ENCODE measurements around the gene MACIR. TPM values are rescaled to one million over a fixed set of nuclear protein-coding genes. Genes with fewer than 3 reads are reported as not detected.

MACIR gene
- total and polyA plus RNA-seq, 9 of the 15 experiments (the other 6 are each of a cell fraction or from before 2014, with no cell fraction given): 1.4 to 11.6 (median 9.4) TPM

DNA sequence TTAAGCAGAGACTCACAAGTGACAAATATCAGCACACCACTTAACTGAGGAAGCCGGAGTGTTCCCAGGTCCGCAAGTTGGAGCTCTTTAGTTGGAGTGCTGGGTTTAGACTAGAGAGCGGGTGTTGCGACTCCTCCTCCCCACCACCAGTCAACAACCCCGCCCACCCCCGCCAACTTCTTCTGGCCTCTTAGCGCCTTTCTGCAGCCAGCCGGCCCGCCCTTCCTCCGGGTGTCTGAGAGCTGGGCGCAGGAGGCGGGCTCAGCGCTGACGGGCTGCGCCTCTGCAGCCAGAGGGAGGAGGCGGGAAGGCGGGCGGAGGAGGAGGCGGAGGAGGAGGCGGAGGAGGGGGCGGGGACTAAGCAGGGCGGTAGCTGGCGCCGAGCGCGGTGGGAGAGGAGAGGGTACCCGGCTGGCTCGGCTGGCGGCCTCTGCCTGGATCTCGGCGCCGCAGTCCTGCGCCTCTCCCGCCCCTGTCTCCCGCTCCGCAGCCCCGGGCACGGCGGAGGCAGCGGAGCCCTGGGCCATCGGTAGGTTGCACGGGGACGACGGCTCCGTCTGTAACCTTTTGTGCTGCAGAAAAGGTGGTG, at the start of gene MACIR (continued):
- TF ChIP-seq, protein P1, sequence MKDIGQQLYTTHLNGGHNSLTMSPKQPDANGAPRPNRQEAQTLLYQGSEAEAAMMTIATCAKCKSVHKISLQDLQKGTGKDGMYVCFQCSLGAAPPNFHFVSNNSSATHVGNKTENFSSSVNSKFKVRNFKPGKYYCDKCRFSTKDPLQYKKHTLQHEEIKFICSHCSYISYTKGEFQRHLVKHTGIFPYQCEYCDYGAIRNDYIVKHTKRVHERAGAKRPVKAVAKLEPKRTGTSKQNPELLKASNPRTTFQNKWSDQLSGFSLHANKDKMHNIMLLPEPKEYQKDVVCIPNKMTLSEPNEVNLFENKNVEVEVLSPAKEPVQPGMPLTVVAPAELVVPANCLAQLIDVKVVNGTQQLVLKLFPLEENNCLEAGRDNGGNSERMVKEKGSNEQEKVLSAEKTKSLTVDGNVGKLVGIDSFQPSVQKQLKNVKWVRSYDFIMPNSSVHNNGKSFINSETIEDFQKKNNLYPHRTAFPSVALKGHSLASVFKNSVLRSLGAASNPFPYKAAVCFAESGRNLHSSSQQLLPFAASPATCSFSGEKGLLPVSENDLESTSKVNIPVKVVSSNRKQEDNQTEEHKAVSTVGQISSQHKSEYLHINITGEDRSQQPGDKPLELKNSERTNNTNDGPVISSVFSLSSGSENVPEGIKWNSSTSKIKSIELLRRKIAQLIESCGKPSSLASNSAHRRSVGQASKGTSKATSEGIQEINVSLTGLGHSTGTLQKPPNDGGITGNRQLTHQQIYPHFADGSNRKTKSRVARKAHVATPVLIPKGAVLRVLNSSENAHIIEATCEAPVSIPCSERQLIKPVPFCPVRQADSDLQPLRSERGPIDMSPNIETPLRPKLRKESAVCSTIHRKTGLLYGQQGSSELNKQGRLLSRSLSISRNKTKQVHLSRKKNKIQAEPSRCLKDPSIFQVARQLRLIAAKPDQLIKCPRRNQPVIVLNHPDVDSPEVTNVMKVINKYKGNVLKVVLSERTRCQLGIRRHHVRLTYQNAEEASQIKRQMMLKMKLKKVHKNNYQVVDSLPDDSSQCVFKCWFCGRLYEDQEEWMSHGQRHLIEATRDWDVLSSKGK (CRISPR knock-in tag; IDR thresholded peaks at IDR 0.05): no peak
- no peak for TF ChIP-seq BRD4 (IDR thresholded peaks at IDR 0.05)
- no peak for TF ChIP-seq HOXB6 (CRISPR knock-in tag; IDR thresholded peaks at IDR 0.05; ENCODE audit: borderline replicate concordance)
- TF ChIP-seq TAF15 (IDR thresholded peaks at IDR 0.05; ENCODE audit: low read depth, low read length): no peak
- TF ChIP-seq, protein P2, sequence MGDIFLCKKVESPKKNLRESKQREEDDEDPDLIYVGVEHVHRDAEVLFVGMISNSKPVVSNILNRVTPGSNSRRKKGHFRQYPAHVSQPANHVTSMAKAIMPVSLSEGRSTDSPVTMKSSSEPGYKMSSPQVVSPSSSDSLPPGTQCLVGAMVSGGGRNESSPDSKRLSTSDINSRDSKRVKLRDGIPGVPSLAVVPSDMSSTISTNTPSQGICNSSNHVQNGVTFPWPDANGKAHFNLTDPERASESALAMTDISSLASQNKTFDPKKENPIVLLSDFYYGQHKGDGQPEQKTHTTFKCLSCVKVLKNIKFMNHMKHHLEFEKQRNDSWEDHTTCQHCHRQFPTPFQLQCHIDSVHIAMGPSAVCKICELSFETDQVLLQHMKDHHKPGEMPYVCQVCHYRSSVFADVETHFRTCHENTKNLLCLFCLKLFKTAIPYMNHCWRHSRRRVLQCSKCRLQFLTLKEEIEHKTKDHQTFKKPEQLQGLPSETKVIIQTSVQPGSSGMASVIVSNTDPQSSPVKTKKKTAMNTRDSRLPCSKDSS (IDR thresholded peaks at IDR 0.05; ENCODE audit: low read depth, partially characterized antibody): no peak
- TF ChIP-seq NELFE (IDR thresholded peaks at IDR 0.05; ENCODE audit: insufficient read depth, insufficient read length): no peak
- TF ChIP-seq, protein P3, sequence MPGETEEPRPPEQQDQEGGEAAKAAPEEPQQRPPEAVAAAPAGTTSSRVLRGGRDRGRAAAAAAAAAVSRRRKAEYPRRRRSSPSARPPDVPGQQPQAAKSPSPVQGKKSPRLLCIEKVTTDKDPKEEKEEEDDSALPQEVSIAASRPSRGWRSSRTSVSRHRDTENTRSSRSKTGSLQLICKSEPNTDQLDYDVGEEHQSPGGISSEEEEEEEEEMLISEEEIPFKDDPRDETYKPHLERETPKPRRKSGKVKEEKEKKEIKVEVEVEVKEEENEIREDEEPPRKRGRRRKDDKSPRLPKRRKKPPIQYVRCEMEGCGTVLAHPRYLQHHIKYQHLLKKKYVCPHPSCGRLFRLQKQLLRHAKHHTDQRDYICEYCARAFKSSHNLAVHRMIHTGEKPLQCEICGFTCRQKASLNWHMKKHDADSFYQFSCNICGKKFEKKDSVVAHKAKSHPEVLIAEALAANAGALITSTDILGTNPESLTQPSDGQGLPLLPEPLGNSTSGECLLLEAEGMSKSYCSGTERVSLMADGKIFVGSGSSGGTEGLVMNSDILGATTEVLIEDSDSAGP (CRISPR knock-in tag; IDR thresholded peaks at IDR 0.05): no peak
- TF ChIP-seq SRSF9 (IDR thresholded peaks at IDR 0.05; ENCODE audit: borderline replicate concordance, low read depth, low read length): no peak
- TF ChIP-seq, protein P4, sequence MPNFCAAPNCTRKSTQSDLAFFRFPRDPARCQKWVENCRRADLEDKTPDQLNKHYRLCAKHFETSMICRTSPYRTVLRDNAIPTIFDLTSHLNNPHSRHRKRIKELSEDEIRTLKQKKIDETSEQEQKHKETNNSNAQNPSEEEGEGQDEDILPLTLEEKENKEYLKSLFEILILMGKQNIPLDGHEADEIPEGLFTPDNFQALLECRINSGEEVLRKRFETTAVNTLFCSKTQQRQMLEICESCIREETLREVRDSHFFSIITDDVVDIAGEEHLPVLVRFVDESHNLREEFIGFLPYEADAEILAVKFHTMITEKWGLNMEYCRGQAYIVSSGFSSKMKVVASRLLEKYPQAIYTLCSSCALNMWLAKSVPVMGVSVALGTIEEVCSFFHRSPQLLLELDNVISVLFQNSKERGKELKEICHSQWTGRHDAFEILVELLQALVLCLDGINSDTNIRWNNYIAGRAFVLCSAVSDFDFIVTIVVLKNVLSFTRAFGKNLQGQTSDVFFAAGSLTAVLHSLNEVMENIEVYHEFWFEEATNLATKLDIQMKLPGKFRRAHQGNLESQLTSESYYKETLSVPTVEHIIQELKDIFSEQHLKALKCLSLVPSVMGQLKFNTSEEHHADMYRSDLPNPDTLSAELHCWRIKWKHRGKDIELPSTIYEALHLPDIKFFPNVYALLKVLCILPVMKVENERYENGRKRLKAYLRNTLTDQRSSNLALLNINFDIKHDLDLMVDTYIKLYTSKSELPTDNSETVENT (CRISPR knock-in tag; IDR thresholded peaks at IDR 0.05): peak; percentile 77
- no peak for TF ChIP-seq SP2 (IDR thresholded peaks at IDR 0.05; ENCODE audit: extremely low read depth, low read depth, low read length, poor library complexity, severe bottlenecking)
- TF ChIP-seq CBFA2T3 (IDR thresholded peaks at IDR 0.05): no peak
- no peak for TF ChIP-seq ZNF507 (tag; conservative IDR thresholded peaks at IDR 0.05)
- TF ChIP-seq, protein P5, sequence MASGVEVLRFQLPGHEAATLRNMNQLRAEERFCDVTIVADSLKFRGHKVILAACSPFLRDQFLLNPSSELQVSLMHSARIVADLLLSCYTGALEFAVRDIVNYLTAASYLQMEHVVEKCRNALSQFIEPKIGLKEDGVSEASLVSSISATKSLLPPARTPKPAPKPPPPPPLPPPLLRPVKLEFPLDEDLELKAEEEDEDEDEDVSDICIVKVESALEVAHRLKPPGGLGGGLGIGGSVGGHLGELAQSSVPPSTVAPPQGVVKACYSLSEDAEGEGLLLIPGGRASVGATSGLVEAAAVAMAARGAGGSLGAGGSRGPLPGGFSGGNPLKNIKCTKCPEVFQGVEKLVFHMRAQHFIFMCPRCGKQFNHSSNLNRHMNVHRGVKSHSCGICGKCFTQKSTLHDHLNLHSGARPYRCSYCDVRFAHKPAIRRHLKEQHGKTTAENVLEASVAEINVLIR (CRISPR knock-in tag; IDR thresholded peaks at IDR 0.05): no peak
- TF ChIP-seq CBX3 (IDR thresholded peaks at IDR 0.05; ENCODE audit: borderline replicate concordance in 1 of 2, low read length in 2 of 2): no peak; a peak in 1 of 3 replicates
- peak; percentile 68 to 73; a peak in 3 of 4 replicates for TF ChIP-seq MAZ (CRISPR knock-in tag; conservative IDR thresholded peaks at IDR 0.05 in 1 of 2, IDR thresholded peaks at IDR 0.05 in 1 of 2)
